ENCODE measurements around the gene NRTN.
"Not testable (repeated sequence)": the region's sequence is repeated elsewhere in the genome, so short reads cannot be mapped to it uniquely, and the experiment has no call there.

DNA sequence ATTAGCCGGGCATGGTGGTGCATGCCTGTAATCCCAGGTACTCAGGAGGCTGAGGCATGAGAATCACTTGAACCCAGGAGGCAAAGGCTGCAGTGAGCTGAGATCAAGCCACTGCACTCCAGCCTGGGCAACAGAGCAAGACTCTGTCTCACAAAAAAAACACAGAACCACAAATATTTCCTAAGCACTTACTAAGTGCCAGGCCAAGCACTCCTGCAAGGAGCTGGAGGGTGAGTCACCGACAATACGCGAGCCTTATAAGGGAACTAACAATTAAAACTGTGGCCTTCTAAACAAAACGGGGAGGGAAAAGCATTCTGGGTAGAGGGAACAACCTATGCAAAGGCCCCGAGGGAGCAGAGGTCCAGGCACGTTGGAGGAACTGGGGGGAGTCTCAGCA is 69.6 kb downstream of the NRTN start:
- TF ChIP-seq, protein P1, sequence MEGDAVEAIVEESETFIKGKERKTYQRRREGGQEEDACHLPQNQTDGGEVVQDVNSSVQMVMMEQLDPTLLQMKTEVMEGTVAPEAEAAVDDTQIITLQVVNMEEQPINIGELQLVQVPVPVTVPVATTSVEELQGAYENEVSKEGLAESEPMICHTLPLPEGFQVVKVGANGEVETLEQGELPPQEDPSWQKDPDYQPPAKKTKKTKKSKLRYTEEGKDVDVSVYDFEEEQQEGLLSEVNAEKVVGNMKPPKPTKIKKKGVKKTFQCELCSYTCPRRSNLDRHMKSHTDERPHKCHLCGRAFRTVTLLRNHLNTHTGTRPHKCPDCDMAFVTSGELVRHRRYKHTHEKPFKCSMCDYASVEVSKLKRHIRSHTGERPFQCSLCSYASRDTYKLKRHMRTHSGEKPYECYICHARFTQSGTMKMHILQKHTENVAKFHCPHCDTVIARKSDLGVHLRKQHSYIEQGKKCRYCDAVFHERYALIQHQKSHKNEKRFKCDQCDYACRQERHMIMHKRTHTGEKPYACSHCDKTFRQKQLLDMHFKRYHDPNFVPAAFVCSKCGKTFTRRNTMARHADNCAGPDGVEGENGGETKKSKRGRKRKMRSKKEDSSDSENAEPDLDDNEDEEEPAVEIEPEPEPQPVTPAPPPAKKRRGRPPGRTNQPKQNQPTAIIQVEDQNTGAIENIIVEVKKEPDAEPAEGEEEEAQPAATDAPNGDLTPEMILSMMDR (conservative IDR thresholded peaks at IDR 0.05; ENCODE audit: low read length), result not testable (repeated sequence)
- not testable (repeated sequence) for TF ChIP-seq EZH2phosphoT487 (IDR thresholded peaks at IDR 0.05; ENCODE audit: borderline replicate concordance)
